PC-3 (cell line): Measurements from ENCODE around the gene PMAIP1. TPM values are rescaled to one million over a fixed set of nuclear protein-coding genes. Genes with fewer than 3 reads are reported as not detected.

ENCODE experiments used
- ATAC-seq: fragments of 200-7000 bp; cut with Tn5 transposase; 2 replicates; pipeline ENCODE4 v1.9.1; 2020; ENCODE audit warnings: mild to moderate bottlenecking, moderate library complexity
- BruUV-seq: library from RNA; stranded (reverse); fragments of 400-500 nt; replicated peaks from 2 replicates; lab custom pipeline; 2021; lab: Mats Ljungman, UMichigan
- CTCF ChIA-PET: fragments of 300-600 bp; sonication (Branson Sonifier 250); formaldehyde crosslinking; loops from one replicate; lab custom pipeline; 2022; ENCODE audit warnings: antibody characterized with exemption; lab: Charles Lee
- POLR2A ChIA-PET: fragments of 300-600 bp; sonication (Branson Sonifier 250); formaldehyde crosslinking; loops from one replicate; lab custom pipeline; 2022; ENCODE audit warnings: antibody characterized with exemption; ENCODE audit not compliant: unreplicated experiment; lab: Charles Lee
- DNase-seq: peaks from one replicate; pipeline ENCODE4 v3.0.0-alpha.2; 2015
- H2AFZ ChIP-seq: fragments of 300-600 bp; sonication (generic); 2 replicates; pipeline ENCODE4 v1.6.0; 2016; ENCODE audit warnings: antibody characterized with exemption, low read length
- H3F3A ChIP-seq: fragments of 300-600 bp; sonication (generic); one replicate; pipeline ENCODE4 v1.6.0; 2017; ENCODE audit warnings: antibody characterized with exemption, low read length, control low read depth, mild to moderate bottlenecking; ENCODE audit not compliant: unreplicated experiment
- H3K27ac ChIP-seq: fragments of 300-600 bp; sonication (generic); 2 replicates; pipeline ENCODE4 v1.5.1; 2016; ENCODE audit warnings: mild to moderate bottlenecking, low read length
- H3K27me3 ChIP-seq: fragments of 300-600 bp; sonication (generic); 2 replicates; pipeline ENCODE4 v1.6.1; 2016; ENCODE audit warnings: low read length, mixed read lengths
- H3K36me3 ChIP-seq: fragments of 300-600 bp; sonication (generic); 2 replicates; pipeline ENCODE4 v1.6.1; 2016; ENCODE audit warnings: low read depth, mixed run types, low read length, mixed read lengths
- H3K4me1 ChIP-seq: fragments of 300-600 bp; sonication (generic); 2 replicates; pipeline ENCODE4 v1.5.1; 2016; ENCODE audit warnings: low read length; ENCODE audit not compliant: insufficient read depth
- H3K4me2 ChIP-seq: fragments of 300-600 bp; sonication (generic); 2 replicates; pipeline ENCODE4 v1.6.0; 2016; ENCODE audit warnings: low read length
- H3K4me3 ChIP-seq: fragments of 300-600 bp; sonication (generic); 2 replicates; pipeline ENCODE4 v1.5.1; 2016; ENCODE audit warnings: mild to moderate bottlenecking, low read length, mixed read lengths
- H3K79me2 ChIP-seq: fragments of 300-600 bp; sonication (generic); 2 replicates; pipeline ENCODE4 v1.6.1; 2017; ENCODE audit warnings: low read length, mixed read lengths
- H3K9ac ChIP-seq: fragments of 300-600 bp; sonication (generic); 2 replicates; pipeline ENCODE4 v1.6.0; 2016; ENCODE audit warnings: mild to moderate bottlenecking, low read length
- H3K9me2 ChIP-seq: fragments of 300-600 bp; sonication (generic); replicated peaks from 2 replicates; pipeline ENCODE4 v1.6.1; 2016; ENCODE audit warnings: mixed run types, low read length, mixed read lengths
- H3K9me3 ChIP-seq: fragments of 300-600 bp; sonication (generic); 2 replicates; pipeline ENCODE4 v1.6.1; 2016; ENCODE audit warnings: low read length, mixed read lengths
- H4K20me1 ChIP-seq: fragments of 300-600 bp; sonication (generic); 2 replicates; pipeline ENCODE4 v1.6.1; 2016; ENCODE audit warnings: low read length, mixed read lengths
- CTCF ChIP-seq: fragments of 300-600 bp; sonication (generic); conservative IDR thresholded peaks from 2 replicates; pipeline ENCODE4 v1.5.1; 2017; ENCODE audit warnings: antibody characterized with exemption, low read depth, mild to moderate bottlenecking, low read length
- EZH2 ChIP-seq: fragments of 300-600 bp; sonication (generic); IDR thresholded peaks from one replicate; pipeline ENCODE4 v1.6.1; 2017; ENCODE audit warnings: antibody characterized with exemption, mild to moderate bottlenecking, low read length; ENCODE audit not compliant: unreplicated experiment
- EZH2phosphoT487 ChIP-seq: fragments of 300-600 bp; sonication (generic); IDR thresholded peaks from 2 replicates; pipeline ENCODE4 v1.6.1; 2018; ENCODE audit warnings: mild to moderate bottlenecking, antibody characterized with exemption, low read length, borderline replicate concordance
- intact Hi-C: fragments of 100-400 bp; cut with micrococcal nuclease; formaldehyde crosslinking; loops from 2 replicates; pipeline ENCODE4 v1.9.0; 2023
- total RNA-seq: library from RNA; depleted of rRNA; stranded (reverse); fragments of >200 nt; gene quantifications from 2 replicates; pipeline ENCODE4 v1.2.3, GENCODE V29; 2014

PMAIP1 gene
- total RNA-seq, 1 experiment from 2014 or later = 41.5 TPM

GRCh38 chr18:59907660-59908059 lies 7.9 kb downstream of the PMAIP1 start:
- Histone ChIP-seq H3K27me3 (no peaks in the 10 kb centered on the region), H3F3A (no peaks in the 10 kb centered on the region), H2AFZ (no peak overlapping the region), H3K36me3 (peaks cover 16% of the 10 kb centered on the region), H3K4me2 (no peak overlapping the region), H3K9me3 (no peaks in the 10 kb centered on the region), H3K9me2 (no peaks in the 10 kb centered on the region), H3K79me2 (peaks cover 11% of the 10 kb centered on the region), H3K4me1 (peaks cover 48% of the 10 kb centered on the region), H3K27ac (no peak overlapping the region), H3K9ac (no peak overlapping the region), H4K20me1 (peaks cover 7% of the 10 kb centered on the region), H3K4me3 (no peak overlapping the region)
- no peak for TF ChIP-seq EZH2phosphoT487
- no peak for TF ChIP-seq EZH2
- TF ChIP-seq CTCF = no peak
- CTCF ChIA-PET = no interaction called here
- no TSS peak for BruUV-seq
- ATAC-seq (no peak), DNase-seq (no peak)
- intact Hi-C loops = loop anchor here (5.0 to 10.0 kb wide), 2 partner anchors 145 to 213 kb away; partner anchors contain the start of gene CCBE1
- POLR2A ChIA-PET = interaction anchor here (0.6 kb wide), 1 partner anchor 8 kb away, joined by 10 read pairs; no protein-coding TSS in a partner anchor

- peak; percentile 56 for DNase-seq
- TSS peak; percentile 74 for BruUV-seq
- ATAC-seq = peak; percentile 48
Measured at GRCh38 chr18:59908799-59909198, 9.0 kb downstream of the PMAIP1 start.

More at GRCh38 chr18:59908799-59909198, 9.0 kb downstream of the PMAIP1 start:
- Histone ChIP-seq H3K4me2 (peak overlapping the region; percentile 67), H3K4me1 (peaks cover 40% of the 10 kb centered on the region), H3K36me3 (peaks cover 5% of the 10 kb centered on the region; the same call in 1 of the 2 replicates), H3K9me3 (no peaks in the 10 kb centered on the region), H3K27ac (peak overlapping the region; percentile 47), H2AFZ (peak overlapping the region; percentile 50), H4K20me1 (no peaks in the 10 kb centered on the region), H3K79me2 (no peaks in the 10 kb centered on the region), H3K4me3 (peak overlapping the region; percentile 28), H3K9me2 (no peaks in the 10 kb centered on the region), H3K9ac (peak overlapping the region; percentile 46), H3K27me3 (no peaks in the 10 kb centered on the region), H3F3A (no peaks in the 10 kb centered on the region)
- intact Hi-C loops = loop anchor here (5.0 to 10.0 kb wide), 2 partner anchors 144 to 214 kb away; partner anchors contain the start of gene CCBE1
- TF ChIP-seq EZH2 = no peak
- TF ChIP-seq CTCF = no peak
- TF ChIP-seq EZH2phosphoT487 = no peak
- POLR2A ChIA-PET = interaction anchor here (0.6 to 1.2 kb wide), 3 partner anchors 8 to 417 kb away, joined by 3 to 13 read pairs (median 4); partner anchors contain the start of gene PMAIP1
- CTCF ChIA-PET = no interaction called here
